Measurements from ENCODE around the gene MT1H. TPM values are rescaled to one million over a fixed set of nuclear protein-coding genes. Genes with fewer than 3 reads are reported as not detected.

MT1H gene
- total RNA-seq, 1 experiment from 2014 or later, result not detected

DNA sequence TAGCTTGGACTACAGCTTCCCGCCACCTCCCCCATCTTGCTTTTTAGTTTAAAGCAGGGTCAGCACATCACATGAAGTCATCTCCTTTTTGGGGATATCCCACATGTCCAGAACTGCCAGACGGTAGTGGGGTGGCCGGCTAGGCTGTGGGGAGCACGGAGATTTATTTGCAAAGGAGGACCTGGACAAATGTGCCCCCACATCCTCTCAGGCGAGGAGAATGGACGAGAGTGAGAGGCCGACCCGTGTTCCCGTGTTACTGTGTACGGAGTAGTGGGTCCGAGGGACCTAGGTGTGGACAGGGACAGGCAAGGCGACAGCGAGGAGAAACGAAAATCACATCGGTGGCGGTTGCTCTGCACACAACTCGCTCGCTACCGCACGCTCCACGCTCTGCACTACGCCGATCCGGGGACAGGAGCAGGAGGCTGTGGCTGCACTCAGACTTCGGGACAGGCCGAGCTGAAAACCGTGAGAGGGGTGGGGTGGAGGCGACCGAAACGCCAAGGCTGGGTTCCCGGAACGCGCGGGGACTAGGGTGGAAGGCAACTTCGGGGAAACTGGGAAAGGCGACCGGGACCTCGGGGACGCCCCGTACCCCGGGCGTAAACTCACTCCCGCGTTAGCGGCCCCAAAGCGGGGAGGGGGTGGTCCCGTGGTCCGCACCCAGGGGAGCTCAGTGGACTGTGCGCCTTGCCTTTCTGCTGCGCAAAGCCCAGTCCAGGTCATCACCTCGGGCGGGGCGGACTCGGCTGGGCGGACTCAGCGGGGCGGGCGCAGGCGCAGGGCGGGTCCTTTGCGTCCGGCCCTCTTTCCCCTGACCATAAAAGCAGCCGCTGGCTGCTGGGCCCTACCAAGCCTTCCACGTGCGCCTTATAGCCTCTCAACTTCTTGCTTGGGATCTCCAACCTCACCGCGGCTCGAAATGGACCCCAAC lies 31.5 kb upstream of the MT1H start, which contains the start of gene MT1A:
MT1A (plus strand) TSS at position 853 of the 937 bp plus-strand sequence; CDS start at position 926, 73 bp downstream.
- peak in 1 of 2 experiments; percentile 76 for DNase-seq
- POLR2A ChIA-PET (ENCODE audit: unreplicated experiment), result interaction anchor here (0.6 to 0.7 kb wide), 2 partner anchors 26 to 273 kb away, joined by 3 to 4 read pairs; no protein-coding TSS in a partner anchor
- no peaks in the 10 kb centered on the region for H3K27me3 ChIP-seq (ENCODE audit: insufficient read depth, low read depth)
- no peak within 1 kb of the TSS for H2AFZ ChIP-seq
- TSS peak; percentile 72 for BruUV-seq (replicated peaks)
- H4K20me1 ChIP-seq (ENCODE audit: insufficient read depth), result no peaks in the 10 kb centered on the region
- peaks cover 39% of the 10 kb centered on the region for H3K4me1 ChIP-seq (replicated peaks; ENCODE audit: insufficient read depth)
- H3K9me2 ChIP-seq (ENCODE audit: insufficient read depth), result no peaks in the 10 kb centered on the region
- peaks cover 24% of the 10 kb centered on the region for H3F3A ChIP-seq (ENCODE audit: insufficient read depth, low read depth)
- CTCF ChIA-PET, result no interaction called here
- H3K27ac ChIP-seq, result no peak within 1 kb of the TSS
- H3K36me3 ChIP-seq (ENCODE audit: low read depth), result no peaks in the 10 kb centered on the region
- no peaks in the 10 kb centered on the region for H3K79me2 ChIP-seq (ENCODE audit: low read depth)
- TF ChIP-seq EZH2 (IDR thresholded peaks at IDR 0.05; ENCODE audit: low read depth), result no peak
- TF ChIP-seq, protein P1, sequence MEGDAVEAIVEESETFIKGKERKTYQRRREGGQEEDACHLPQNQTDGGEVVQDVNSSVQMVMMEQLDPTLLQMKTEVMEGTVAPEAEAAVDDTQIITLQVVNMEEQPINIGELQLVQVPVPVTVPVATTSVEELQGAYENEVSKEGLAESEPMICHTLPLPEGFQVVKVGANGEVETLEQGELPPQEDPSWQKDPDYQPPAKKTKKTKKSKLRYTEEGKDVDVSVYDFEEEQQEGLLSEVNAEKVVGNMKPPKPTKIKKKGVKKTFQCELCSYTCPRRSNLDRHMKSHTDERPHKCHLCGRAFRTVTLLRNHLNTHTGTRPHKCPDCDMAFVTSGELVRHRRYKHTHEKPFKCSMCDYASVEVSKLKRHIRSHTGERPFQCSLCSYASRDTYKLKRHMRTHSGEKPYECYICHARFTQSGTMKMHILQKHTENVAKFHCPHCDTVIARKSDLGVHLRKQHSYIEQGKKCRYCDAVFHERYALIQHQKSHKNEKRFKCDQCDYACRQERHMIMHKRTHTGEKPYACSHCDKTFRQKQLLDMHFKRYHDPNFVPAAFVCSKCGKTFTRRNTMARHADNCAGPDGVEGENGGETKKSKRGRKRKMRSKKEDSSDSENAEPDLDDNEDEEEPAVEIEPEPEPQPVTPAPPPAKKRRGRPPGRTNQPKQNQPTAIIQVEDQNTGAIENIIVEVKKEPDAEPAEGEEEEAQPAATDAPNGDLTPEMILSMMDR (conservative IDR thresholded peaks at IDR 0.05), result no peak
- H3K4me2 ChIP-seq, result peak within 1 kb of the TSS; percentile 11; the same call in 1 of the 2 replicates
- no peaks in the 10 kb centered on the region for H3K9me3 ChIP-seq (ENCODE audit: insufficient read depth, low read depth)
- intact Hi-C loops (cut with micrococcal nuclease; ENCODE audit: unreplicated experiment), result no loop called here
- no peak within 1 kb of the TSS for H3K4me3 ChIP-seq

DNA sequence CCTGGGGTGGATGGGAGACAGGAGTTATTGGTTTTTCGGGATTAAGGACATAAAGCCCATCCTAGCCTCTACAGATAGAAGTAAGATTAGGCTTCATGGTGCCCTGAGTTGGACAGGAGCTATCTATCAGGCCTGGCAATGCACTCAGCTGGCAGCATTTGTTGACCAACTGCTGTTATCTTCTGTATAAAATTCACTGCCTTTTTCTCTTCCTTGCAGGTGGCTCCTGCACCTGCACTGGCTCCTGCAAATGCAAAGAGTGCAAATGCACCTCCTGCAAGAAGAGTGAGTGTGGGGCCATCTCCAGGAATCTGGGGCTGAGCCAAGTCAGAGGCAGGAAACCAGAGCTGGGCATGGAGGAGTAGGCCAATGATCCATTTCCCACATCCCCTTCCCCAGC lies 30.6 kb upstream of the MT1H start:
- Histone ChIP-seq H3K4me3 (no peak overlapping the region), H3K4me2 (peak overlapping the region; percentile 11; the same call in 1 of the 2 replicates), H4K20me1 (ENCODE audit: insufficient read depth) (no peaks in the 10 kb centered on the region), H3K4me1 (replicated peaks; ENCODE audit: insufficient read depth) (peaks cover 47% of the 10 kb centered on the region), H3K27ac (no peak overlapping the region), H3K36me3 (ENCODE audit: low read depth) (no peaks in the 10 kb centered on the region), H2AFZ (no peak overlapping the region), H3K27me3 (ENCODE audit: insufficient read depth, low read depth) (no peaks in the 10 kb centered on the region), H3K79me2 (ENCODE audit: low read depth) (no peaks in the 10 kb centered on the region), H3K9me3 (ENCODE audit: insufficient read depth, low read depth) (no peaks in the 10 kb centered on the region), H3F3A (ENCODE audit: insufficient read depth, low read depth) (peaks cover 24% of the 10 kb centered on the region), H3K9me2 (ENCODE audit: insufficient read depth) (no peaks in the 10 kb centered on the region)
- CTCF ChIA-PET, result no interaction called here
- intact Hi-C loops (cut with micrococcal nuclease; ENCODE audit: unreplicated experiment), result no loop called here
- TF ChIP-seq, protein P1 (conservative IDR thresholded peaks at IDR 0.05), result no peak
- TF ChIP-seq EZH2 (IDR thresholded peaks at IDR 0.05; ENCODE audit: low read depth), result no peak
- BruUV-seq (replicated peaks), result TSS peak; percentile 84
- no peak for DNase-seq
- POLR2A ChIA-PET (ENCODE audit: unreplicated experiment), result no interaction called here

GRCh38 chr16:56640076-56640475 lies 29.5 kb upstream of the MT1H start:
- H2AFZ ChIP-seq, result no peak overlapping the region
- intact Hi-C loops (cut with micrococcal nuclease; ENCODE audit: unreplicated experiment), result loop anchor here (5.0 kb wide), 1 partner anchor 42 kb away; the partner anchor contains the start of gene MT1X
- H3K4me2 ChIP-seq, result 0 out of 2 replicates have a peak overlapping the region, but pooled peaks have one; percentile 8
- H3K4me3 ChIP-seq, result no peak overlapping the region
- DNase-seq, result peak in 1 of 2 experiments; percentile 80
- no TSS peak for BruUV-seq (replicated peaks)
- H4K20me1 ChIP-seq (ENCODE audit: insufficient read depth), result no peaks in the 10 kb centered on the region
- H3K4me1 ChIP-seq (replicated peaks; ENCODE audit: insufficient read depth), result peaks cover 48% of the 10 kb centered on the region
- H3K9me2 ChIP-seq (ENCODE audit: insufficient read depth), result no peaks in the 10 kb centered on the region
- no peaks in the 10 kb centered on the region for H3K36me3 ChIP-seq (ENCODE audit: low read depth)
- H3K27ac ChIP-seq, result no peak overlapping the region
- CTCF ChIA-PET, result interaction anchor here (0.6 kb wide), 1 partner anchor 32 kb away, joined by 3 read pairs; the partner anchor contains the start of gene MT2A
- POLR2A ChIA-PET (ENCODE audit: unreplicated experiment), result no interaction called here
- H3K9me3 ChIP-seq (ENCODE audit: insufficient read depth, low read depth), result no peaks in the 10 kb centered on the region
- H3F3A ChIP-seq (ENCODE audit: insufficient read depth, low read depth), result peaks cover 24% of the 10 kb centered on the region
- no peaks in the 10 kb centered on the region for H3K27me3 ChIP-seq (ENCODE audit: insufficient read depth, low read depth)
- TF ChIP-seq EZH2 (IDR thresholded peaks at IDR 0.05; ENCODE audit: low read depth), result no peak
- TF ChIP-seq, protein P1 (conservative IDR thresholded peaks at IDR 0.05), result no peak
- H3K79me2 ChIP-seq (ENCODE audit: low read depth), result no peaks in the 10 kb centered on the region

Data from PC-9 (cell line).